NCI-H2196 (cell line): ENCODE measurements around the gene RSBN1L.
"Not testable (repeated sequence)": the region's sequence is repeated elsewhere in the genome, so short reads cannot be mapped to it uniquely, and the experiment has no call there.

Source experiments
- DNase-seq: peaks from one replicate; lab custom pipeline; 2025; ENCODE audit not compliant: unreplicated experiment; lab: John Stamatoyannopoulos, UW

Gene RSBN1L

DNA sequence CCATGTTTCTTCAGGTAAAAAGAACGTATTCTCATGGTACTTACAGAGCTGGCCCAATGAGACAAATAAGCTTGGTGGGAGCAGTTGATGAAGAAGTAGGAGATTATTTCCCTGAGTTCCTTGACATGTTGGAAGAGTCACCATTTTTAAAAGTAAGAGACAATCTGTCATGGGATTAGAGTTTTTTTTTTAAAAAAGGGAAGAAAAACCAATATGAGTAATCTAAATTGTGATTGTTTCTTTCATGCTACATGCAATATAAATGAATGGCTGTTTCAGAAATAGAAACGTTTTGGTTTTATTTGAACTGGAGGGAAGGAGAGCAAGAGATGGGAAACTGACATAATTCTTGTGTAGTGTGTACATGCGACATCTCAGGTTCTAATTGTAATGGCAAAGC lies 69.2 kb downstream of the RSBN1L start:
- DNase-seq, result no peak

DNA sequence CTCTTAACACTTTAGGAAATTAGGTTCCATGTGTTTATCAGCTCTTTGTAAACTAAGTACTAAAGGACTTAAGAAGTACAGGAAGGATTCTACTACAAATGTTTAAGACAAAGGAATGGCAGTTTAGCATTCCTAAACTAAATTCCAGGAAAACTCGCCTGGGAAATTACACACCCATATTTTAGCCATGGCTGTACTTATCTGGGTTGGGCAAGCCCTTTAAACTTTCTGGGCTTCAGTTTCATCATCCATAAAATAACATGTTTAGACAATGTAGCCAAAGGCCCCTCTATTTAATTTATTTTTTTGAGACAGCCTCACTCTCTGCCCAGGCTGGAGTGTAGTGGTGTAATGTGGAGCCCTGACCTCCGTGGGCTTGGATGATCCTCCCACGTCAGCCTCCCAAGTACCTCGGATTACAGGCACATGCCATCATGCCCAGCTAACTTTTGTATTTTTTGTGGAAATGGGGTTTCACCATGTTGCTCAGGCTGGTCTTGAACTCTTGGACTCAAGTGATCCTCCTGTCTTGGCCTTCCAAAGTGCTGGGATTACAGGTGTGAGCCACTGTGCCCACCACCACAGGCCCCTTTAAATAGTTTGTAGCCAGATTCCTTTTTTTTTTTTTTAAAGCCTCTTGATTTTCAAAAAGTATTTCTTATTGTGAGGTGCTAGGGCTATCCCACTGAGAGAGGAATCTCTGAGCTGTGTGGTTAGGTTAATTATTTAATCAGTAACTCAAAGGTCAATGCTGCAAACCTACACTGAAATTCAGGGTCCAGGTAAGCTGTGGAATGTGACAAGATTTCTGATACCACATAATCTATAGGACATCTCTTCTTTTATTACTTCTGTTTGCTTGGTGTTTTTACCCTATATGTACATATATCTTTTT lies 69.9 kb downstream of the RSBN1L start:
- no peak for DNase-seq

DNA sequence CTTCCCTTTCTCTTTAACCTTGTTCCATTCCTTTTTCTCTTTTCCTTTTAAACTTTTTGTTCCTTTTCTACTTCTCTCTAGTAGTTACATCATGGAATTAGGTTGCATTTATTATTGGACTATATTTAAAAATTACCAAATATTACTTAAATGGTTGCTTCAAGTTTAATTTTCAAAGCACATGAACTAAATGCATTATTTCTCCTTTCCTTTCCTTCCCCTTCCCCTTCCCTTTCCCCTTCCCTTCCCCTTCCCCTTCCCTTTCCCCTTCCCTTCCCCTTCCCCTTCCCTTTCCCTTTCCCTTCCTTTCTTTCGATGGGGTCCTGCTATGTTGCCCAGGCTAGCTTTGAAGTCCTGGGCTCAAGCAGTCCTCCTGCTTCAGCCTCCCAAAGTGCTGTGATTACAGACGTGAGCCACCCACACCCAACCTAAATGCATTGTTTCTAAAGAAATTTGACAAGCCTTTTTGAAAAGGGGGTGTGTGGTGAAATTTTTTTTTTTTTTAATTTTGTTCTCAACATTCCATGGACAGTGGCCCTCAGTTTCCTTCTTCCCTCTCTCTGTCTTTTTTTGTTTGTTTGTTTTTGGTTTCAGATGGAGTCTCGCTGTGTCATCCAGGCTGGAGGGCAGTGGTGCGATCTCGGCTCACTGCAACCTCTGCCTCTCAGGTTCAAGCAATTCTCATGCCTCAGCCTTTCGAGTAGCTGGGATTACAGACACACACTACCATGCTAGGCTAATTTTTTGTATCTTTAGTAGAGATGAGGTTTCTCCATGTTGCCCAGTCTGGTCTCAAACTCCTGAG lies 70.7 kb downstream of the RSBN1L start:
- no peak for DNase-seq

DNA sequence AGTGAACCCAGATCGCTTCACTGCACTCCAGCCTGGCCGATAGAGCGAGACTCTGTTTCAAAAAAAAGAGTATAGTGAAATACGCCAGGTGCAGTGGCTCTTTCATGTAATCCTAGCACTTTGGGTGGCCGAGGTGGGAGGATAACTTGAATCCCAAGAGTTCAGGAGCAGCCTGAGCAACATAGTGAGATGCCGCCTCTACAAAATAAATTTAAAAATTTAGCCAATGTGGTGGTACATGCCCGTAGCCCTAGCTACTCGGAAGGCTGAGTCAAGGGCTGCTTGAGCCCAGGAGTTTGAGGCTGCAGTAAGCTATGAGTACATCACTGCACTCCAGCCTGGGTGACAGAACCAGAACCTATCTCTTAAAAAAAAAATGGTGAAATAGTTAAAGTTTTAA lies 74.1 kb downstream of the RSBN1L start:
- no peak for DNase-seq

DNA sequence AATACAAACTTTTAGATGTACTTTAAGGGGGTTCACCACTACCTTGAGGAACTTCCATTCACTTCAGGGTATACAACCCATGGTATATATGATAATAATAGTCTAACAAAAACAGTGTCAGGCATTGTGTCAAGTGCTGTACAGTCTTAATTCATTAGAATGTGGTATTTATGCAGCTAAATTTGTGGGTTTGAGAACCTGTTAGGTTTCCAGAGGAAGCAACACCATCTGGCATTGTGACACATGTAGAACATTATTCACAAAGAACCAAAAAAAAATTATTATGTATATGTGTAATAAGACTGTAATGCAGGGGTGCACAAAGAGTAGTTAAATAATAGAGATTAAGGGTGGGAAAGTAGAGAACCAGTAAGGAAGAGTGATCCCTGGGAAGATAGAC lies 75.6 kb downstream of the RSBN1L start:
- no peak for DNase-seq

DNA sequence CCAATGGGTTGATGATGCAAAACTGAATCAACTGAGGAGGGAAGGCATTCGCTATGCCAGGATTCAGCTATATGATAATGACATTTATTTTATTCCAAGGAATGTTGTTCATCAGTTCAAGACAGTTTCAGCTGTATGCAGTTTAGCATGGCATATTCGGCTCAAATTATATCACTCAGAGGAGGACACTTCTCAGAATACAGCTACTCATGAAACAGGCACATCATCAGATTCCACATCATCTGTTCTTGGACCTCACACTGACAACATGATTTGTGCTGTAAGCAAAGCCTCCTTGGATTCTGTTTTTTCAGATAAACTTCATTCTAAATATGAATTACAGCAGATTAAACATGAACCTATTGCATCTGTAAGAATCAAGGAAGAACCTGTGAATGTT lies 82.3 kb downstream of the RSBN1L start:
- DNase-seq, result no peak

DNA sequence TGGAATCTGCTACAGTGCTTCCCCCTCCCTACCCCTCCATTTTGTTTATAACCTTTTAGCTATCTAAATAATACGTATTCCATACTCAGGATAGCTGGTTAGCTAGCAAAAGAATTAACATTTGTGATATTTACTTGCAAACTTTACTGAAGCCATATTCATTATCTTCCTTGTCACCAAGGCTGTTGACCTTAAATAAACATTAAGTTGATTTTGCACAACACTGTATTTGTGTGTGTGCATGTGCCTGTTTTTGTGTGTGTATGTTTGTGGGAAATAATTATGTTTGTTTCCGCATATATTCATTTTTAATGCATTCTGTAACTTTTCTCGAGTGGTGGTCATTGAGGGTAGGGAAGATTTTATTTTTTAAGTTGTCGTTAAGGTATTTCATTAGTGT lies 86.1 kb downstream of the RSBN1L start:
- no peak for DNase-seq

DNA sequence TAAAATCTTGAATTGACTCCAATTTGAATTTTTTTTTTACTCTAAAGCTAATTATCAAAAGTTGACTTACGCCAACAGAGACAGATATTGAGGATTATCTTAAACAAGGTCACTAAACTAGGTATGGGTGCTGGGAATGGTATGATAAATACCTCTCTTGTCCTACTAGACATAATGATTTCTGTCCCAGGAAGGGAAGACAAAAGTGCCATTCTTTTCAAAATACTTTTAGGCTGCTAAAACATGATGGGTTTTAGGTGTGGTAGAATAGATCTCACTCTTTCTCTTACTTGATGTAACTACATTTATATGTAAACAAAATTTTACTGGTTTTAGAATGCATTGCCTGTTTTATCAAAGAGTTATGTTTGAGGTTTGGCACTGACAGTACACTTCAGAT lies 86.9 kb downstream of the RSBN1L start:
- DNase-seq, result no peak

DNA sequence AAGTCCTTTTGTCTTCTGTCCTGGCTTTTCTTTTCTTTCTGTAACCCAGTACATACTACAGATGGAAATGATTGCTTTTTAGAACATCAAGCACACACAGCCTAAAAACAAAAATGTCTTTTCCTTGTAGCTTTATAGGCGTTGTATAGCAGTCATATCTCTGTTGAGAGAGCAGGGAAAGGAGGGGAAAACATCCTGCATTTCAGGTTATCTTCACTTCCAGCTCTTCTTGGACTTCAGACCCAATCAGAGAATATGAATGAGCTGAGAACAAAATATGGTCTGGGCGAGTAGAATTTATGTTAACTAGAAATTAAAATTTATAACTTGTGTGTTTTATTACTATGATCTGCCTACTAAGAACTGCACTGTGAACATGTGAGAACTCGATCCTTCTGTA lies 87.3 kb downstream of the RSBN1L start:
- DNase-seq, result no peak

DNA sequence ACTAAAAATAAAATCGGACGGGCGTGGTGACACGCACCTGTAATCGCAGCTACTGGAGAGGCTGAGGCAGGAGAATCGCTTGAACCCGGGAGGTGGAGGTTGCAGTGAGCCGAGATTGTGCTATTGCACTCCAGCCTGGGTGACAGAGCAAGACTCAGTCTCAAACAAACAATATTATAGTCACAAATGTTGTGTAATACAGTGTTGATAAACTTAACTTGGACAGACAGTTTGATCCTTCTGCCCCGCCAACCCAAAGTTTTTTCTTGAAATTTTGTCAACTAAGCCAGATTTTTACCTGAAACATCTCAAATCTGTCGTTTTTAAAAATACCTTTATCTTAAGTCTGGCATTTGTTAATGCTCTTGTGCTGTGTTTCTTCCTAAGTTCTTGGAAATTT lies 88.2 kb downstream of the RSBN1L start:
- DNase-seq, result not testable (repeated sequence)

DNA sequence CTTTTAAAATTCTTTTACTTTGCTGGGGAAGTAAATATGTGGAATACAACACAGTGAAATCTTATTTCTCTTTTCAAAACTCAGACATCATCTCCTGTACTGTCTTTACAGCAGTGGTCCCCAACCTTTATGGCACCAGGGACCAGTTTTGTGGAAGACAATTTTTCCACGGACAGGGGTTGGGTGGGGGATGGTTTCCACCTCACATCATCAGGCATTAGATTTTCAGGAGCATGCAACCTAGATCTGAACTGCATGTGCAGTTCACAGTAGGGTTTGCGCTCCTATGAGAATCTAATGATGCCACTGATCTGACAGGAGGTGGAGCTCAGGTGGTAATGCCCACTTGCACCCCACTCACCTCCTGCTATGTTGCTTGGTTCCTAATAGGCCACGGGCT lies 89.8 kb downstream of the RSBN1L start:
- DNase-seq, result no peak

DNA sequence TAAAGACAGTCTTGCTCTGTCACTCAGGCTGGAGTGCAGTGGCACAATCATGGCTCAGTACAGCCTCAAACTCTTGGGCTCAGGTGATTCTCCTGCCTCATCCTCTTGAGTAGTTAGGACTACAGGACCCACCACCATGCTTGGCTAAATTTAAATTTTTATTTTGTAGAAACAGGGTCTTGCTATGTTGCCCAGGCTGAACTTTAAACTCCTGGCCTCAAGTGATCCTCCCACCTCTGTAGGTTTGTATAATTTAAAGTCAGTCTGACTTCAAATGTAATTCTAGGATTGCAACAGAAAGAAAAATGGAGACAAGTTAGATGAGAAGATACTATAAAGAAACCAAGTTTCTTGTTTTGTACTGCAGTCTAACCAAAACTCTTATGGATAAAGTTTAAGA lies 90.5 kb downstream of the RSBN1L start:
- no peak for DNase-seq

DNA sequence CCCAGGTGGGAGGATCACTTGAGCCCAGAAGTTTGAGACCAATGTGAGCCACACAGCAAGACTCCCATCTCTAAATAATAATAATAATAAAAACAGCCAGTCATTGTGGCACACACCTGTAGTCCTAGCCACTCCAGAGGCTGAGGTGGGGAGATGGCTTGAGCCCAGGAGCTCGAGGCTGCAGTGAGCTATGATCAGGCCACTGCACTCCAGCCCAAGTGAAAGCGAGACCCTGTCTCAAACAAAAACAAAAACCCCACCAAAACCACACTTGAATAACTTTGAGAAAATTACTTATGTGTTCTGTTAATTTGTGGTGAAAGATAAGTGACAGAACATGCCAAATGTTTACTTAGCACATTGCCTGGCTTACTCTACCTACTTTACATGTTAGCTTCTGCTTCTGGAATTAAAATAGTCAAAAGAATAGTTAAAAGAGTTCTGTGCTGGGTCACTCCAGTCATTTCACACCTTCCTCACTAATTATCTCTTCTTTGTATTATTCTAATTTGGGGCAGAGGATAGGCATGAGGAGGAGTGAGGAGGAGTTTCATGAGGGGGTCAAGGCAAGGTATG lies 92.2 kb downstream of the RSBN1L start:
- no peak for DNase-seq

DNA sequence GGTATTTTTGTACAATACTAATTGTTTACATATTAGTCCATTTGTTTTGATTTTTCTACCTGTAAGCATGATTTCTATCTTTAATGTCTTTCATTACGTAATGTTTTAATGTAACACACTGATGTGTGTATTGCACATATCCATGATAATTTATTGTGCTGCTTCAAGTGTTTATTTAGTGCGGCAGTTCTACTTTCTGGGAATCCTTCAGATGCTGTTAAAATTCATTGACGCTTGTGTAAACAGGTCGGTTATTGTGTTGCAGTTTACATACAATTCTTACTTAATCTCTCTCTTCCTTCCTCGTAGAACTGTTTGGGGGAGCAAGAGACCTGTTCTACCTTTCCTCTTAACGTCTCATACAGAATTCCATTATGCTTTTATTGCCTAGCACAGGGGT lies 95.1 kb downstream of the RSBN1L start:
- DNase-seq, result peak; percentile 62

DNA sequence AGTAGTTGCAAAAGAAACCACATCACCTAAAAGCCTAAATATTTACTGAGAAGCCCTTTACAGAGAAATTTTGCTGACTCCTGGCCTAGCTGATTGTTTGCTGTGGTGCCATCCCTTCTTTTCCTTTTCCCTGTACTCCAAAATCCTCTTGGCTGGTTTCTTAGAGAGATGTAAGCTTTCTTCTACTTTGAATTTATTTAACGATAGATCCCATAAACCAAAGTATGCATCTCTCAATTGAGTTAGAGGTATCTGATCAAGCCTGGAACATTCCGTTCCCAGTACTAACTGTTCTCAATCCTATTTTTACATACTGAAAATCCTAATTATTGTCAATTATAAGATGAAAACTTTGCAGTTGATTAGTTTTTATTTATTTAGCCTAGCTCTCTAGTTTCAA lies 95.7 kb downstream of the RSBN1L start:
- no peak for DNase-seq

DNA sequence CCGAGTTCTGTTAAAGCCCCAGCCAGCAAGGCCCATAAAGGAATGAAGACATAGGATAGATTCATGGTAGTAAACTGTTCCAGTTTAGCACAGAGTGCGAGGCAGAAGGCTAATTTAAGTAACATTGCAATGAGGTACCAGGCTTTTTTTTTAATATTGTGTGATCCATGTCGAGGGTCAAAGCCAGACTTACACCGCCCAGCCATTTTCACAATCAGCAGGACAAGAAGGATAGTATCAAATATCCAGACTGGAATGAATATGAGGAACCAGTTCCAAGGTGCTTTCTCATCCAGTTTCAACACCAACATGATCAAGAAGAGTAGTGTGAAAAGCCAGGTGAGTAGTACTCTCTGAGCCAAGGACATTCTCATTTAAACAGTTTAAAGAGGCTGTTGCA lies 97.7 kb downstream of the RSBN1L start:
- no peak for DNase-seq

DNA sequence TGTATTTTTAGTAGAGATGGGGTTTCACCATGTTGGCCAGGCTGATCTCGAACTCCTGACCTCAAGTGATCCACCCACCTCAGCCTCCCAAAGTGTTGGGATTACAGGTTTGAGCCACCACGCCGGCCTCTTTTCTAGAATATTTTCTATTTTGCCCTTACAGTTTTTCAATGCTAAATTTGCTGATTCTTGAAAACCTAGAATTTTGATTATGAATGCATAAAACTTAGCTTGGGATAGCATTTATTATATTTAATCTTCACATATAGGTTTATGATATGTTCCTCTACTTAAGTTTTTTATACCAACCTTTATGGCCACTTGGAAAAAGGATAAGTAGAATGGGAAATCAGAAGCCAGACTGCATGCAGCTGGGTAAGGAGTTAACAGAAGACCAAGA lies 99.8 kb downstream of the RSBN1L start:
- DNase-seq, result no peak

DNA sequence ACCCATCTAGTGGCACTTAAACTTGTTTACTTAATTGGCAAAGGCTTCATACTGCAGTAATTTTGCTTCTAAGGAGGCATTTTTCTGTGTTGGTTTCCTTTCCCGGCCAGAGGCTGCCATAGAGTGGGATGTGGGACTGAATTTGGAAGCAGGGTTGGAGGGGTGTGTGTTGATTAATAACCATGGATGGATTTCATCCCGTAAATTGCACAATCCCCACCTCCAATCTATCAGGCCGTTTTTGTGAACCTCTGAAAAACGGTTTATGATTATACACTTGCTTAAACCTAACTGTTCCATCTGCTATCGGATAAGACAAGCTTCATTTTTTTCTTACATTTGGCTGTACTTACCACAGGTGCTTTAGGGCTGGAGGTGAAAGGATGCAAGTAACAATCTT lies 100.7 kb downstream of the RSBN1L start:
- DNase-seq, result no peak

DNA sequence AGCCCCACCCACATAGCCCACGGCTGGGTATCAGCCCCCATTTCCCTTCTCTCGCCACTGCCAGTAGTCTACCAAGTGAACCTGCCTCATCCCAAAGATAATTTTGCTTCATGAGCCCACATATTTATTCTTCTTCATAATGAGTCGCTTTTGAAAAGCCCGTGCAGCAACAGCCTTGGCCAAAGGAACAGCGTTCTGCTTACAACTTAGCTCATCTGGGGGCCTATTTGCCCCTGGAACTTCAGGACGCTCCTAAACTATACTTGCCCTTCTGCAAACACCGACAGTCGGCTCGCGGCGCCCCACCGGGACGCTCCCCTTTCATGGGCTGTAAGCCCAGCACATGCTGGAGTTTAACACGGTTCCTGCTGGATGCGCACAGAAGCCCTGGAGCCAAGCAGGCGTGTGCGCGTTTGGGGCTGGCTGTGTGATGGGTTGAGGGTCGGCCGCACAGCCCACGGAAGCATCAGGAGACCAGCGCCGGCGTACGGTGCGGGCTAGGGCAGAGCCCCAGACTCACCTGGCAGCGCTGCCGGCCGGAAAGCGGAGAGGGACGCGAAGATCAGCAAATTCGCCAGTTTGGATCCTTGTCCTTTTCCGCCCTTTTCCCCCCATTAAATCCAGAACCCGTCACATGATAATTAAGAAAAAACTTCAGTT lies 101.6 kb downstream of the RSBN1L start:
- no peak for DNase-seq

DNA sequence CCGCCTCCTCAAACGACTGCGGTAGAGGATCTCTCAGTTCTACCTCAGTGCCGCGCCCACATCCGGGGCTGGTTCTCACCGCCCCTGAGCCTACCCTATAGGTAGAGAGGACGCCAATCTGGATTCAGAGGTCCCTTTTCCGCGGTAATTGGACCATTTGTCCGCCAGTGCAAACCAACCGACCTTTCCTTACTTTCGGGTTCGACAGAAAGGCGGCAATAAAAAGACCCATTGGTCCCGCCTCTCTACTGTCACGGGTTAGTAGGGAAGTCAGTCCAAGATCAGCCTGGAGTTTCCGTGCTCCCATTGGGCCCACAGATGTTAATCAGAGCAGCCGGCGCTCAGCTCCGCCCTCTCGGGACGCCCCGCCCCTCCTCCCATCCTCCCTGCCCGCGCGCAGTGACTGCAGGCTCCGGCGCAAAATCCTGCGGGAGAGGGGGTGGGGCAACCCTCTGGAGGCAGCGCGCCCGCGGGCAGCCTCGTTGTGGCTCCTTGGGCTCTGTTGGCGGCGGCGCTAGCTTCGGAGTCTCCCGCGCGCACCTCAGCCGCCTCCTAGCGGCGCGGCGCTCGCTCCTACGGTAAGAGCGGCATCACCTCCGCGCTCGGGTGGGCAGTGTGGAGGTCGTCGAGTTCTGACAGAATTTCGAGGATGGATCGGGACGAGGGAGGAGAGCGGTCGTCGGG lies 102.3 kb downstream of the RSBN1L start, which contains the start of the genes PHTF2 and TMEM60:
Gene PHTF2, plus strand, starts transcription at position 380 of the 684 bp plus-strand sequence.
Gene TMEM60, minus strand, starts transcription at position 41 of the 684 bp plus-strand sequence. CDS start 4,061 bp downstream, outside the sequence.
- DNase-seq, result peak; percentile 100
